Measurements from ENCODE around the gene SERTM2.

SERTM2 gene

GRCh38 chrX:111504941-111505340 lies 6.5 kb upstream of the SERTM2 start:
- POLR2A ChIA-PET = no interaction called here

DNA sequence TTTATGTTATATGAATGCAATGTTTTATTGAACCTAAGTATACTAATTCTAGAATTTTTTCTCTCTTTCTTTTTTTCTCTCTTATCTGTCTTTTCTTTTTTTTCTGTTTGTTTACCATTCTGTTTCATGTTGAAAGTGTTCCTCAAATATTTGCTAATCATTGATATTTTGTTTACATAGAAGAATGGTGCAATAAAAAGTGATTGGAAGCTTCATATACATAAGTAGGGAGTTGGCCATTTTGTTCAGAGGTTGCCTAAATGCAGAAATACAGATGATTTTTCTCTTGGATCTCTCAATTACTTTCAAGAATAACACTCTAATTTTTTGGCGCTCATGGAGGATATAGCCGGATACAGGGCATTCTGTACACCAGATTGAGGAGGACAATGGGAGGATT lies 5.7 kb upstream of the SERTM2 start:
- CTCF ChIA-PET = interaction anchor here (0.6 kb wide), 1 partner anchor 244 kb away, joined by 3 read pairs; no protein-coding TSS in a partner anchor
- Histone ChIP-seq H3K4me1 (ENCODE audit: control insufficient read depth, insufficient read depth, low read length) (no peaks in the 10 kb centered on the region), H3K9me3 (ENCODE audit: control insufficient read depth, insufficient read depth, low read depth, low read length) (no peaks in the 10 kb centered on the region), H3K4me3 (ENCODE audit: low read depth, low read length) (no peak overlapping the region), H3K36me3 (ENCODE audit: control insufficient read depth in 2 of 2, insufficient read depth in 1 of 2, low read length in 2 of 2) (no peaks in the 10 kb centered on the region), H3K27ac (ENCODE audit: extremely low read depth, low read depth, low read length) (no peak overlapping the region)
- POLR2A ChIA-PET = no interaction called here
- TF ChIP-seq ZNF19 (tag by site-specific recombination; IDR thresholded peaks at IDR 0.05; ENCODE audit: low read depth) (no peak), ZNF514 (tag by site-specific recombination; IDR thresholded peaks at IDR 0.05) (no peak), KLF17 (tag by site-specific recombination; IDR thresholded peaks at IDR 0.05) (no peak), OVOL3 (tag by site-specific recombination; IDR thresholded peaks at IDR 0.05) (no peak), ZNF18 (tag by site-specific recombination; IDR thresholded peaks at IDR 0.05) (no peak), ZNF324 (tag by site-specific recombination; IDR thresholded peaks at IDR 0.05) (no peak), ZNF37A (tag by site-specific recombination; IDR thresholded peaks at IDR 0.05) (no peak), KLF8 (tag by site-specific recombination; IDR thresholded peaks at IDR 0.05) (no peak), ZNF830 (tag by site-specific recombination; IDR thresholded peaks at IDR 0.05; ENCODE audit: low read depth) (no peak), ZBTB6 (tag by site-specific recombination; IDR thresholded peaks at IDR 0.05) (no peak)
- TF ChIP-seq, protein P1, sequence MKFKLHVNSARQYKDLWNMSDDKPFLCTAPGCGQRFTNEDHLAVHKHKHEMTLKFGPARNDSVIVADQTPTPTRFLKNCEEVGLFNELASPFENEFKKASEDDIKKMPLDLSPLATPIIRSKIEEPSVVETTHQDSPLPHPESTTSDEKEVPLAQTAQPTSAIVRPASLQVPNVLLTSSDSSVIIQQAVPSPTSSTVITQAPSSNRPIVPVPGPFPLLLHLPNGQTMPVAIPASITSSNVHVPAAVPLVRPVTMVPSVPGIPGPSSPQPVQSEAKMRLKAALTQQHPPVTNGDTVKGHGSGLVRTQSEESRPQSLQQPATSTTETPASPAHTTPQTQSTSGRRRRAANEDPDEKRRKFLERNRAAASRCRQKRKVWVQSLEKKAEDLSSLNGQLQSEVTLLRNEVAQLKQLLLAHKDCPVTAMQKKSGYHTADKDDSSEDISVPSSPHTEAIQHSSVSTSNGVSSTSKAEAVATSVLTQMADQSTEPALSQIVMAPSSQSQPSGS (tag by site-specific recombination; IDR thresholded peaks at IDR 0.05; ENCODE audit: low read depth) = no peak
- TF ChIP-seq, protein P2, sequence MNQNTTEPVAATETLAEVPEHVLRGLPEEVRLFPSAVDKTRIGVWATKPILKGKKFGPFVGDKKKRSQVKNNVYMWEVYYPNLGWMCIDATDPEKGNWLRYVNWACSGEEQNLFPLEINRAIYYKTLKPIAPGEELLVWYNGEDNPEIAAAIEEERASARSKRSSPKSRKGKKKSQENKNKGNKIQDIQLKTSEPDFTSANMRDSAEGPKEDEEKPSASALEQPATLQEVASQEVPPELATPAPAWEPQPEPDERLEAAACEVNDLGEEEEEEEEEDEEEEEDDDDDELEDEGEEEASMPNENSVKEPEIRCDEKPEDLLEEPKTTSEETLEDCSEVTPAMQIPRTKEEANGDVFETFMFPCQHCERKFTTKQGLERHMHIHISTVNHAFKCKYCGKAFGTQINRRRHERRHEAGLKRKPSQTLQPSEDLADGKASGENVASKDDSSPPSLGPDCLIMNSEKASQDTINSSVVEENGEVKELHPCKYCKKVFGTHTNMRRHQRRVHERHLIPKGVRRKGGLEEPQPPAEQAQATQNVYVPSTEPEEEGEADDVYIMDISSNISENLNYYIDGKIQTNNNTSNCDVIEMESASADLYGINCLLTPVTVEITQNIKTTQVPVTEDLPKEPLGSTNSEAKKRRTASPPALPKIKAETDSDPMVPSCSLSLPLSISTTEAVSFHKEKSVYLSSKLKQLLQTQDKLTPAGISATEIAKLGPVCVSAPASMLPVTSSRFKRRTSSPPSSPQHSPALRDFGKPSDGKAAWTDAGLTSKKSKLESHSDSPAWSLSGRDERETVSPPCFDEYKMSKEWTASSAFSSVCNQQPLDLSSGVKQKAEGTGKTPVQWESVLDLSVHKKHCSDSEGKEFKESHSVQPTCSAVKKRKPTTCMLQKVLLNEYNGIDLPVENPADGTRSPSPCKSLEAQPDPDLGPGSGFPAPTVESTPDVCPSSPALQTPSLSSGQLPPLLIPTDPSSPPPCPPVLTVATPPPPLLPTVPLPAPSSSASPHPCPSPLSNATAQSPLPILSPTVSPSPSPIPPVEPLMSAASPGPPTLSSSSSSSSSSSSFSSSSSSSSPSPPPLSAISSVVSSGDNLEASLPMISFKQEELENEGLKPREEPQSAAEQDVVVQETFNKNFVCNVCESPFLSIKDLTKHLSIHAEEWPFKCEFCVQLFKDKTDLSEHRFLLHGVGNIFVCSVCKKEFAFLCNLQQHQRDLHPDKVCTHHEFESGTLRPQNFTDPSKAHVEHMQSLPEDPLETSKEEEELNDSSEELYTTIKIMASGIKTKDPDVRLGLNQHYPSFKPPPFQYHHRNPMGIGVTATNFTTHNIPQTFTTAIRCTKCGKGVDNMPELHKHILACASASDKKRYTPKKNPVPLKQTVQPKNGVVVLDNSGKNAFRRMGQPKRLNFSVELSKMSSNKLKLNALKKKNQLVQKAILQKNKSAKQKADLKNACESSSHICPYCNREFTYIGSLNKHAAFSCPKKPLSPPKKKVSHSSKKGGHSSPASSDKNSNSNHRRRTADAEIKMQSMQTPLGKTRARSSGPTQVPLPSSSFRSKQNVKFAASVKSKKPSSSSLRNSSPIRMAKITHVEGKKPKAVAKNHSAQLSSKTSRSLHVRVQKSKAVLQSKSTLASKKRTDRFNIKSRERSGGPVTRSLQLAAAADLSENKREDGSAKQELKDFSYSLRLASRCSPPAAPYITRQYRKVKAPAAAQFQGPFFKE (tag by site-specific recombination; IDR thresholded peaks at IDR 0.05; ENCODE audit: borderline replicate concordance) = no peak

More at GRCh38 chrX:111504941-111505340, 6.5 kb upstream of the SERTM2 start:
- Histone ChIP-seq H3K27ac (ENCODE audit: extremely low read depth, low read depth, low read length) (no peak overlapping the region), H3K9me3 (ENCODE audit: control insufficient read depth, insufficient read depth, low read depth, low read length) (no peaks in the 10 kb centered on the region), H3K4me3 (ENCODE audit: low read depth, low read length) (no peak overlapping the region), H3K4me1 (ENCODE audit: control insufficient read depth, insufficient read depth, low read length) (no peaks in the 10 kb centered on the region), H3K36me3 (ENCODE audit: control insufficient read depth in 2 of 2, insufficient read depth in 1 of 2, low read length in 2 of 2) (no peaks in the 10 kb centered on the region)
- CTCF ChIA-PET = no interaction called here
- TF ChIP-seq, protein P3, sequence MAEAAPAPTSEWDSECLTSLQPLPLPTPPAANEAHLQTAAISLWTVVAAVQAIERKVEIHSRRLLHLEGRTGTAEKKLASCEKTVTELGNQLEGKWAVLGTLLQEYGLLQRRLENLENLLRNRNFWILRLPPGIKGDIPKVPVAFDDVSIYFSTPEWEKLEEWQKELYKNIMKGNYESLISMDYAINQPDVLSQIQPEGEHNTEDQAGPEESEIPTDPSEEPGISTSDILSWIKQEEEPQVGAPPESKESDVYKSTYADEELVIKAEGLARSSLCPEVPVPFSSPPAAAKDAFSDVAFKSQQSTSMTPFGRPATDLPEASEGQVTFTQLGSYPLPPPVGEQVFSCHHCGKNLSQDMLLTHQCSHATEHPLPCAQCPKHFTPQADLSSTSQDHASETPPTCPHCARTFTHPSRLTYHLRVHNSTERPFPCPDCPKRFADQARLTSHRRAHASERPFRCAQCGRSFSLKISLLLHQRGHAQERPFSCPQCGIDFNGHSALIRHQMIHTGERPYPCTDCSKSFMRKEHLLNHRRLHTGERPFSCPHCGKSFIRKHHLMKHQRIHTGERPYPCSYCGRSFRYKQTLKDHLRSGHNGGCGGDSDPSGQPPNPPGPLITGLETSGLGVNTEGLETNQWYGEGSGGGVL (tag by site-specific recombination; IDR thresholded peaks at IDR 0.05) = no peak
- TF ChIP-seq ZNF747 (tag by site-specific recombination; IDR thresholded peaks at IDR 0.05) (no peak), ZNF423 (tag by site-specific recombination; IDR thresholded peaks at IDR 0.05) (no peak), KLF9 (tag by site-specific recombination; IDR thresholded peaks at IDR 0.05; ENCODE audit: low read depth) (no peak)
- TF ChIP-seq, protein P4, sequence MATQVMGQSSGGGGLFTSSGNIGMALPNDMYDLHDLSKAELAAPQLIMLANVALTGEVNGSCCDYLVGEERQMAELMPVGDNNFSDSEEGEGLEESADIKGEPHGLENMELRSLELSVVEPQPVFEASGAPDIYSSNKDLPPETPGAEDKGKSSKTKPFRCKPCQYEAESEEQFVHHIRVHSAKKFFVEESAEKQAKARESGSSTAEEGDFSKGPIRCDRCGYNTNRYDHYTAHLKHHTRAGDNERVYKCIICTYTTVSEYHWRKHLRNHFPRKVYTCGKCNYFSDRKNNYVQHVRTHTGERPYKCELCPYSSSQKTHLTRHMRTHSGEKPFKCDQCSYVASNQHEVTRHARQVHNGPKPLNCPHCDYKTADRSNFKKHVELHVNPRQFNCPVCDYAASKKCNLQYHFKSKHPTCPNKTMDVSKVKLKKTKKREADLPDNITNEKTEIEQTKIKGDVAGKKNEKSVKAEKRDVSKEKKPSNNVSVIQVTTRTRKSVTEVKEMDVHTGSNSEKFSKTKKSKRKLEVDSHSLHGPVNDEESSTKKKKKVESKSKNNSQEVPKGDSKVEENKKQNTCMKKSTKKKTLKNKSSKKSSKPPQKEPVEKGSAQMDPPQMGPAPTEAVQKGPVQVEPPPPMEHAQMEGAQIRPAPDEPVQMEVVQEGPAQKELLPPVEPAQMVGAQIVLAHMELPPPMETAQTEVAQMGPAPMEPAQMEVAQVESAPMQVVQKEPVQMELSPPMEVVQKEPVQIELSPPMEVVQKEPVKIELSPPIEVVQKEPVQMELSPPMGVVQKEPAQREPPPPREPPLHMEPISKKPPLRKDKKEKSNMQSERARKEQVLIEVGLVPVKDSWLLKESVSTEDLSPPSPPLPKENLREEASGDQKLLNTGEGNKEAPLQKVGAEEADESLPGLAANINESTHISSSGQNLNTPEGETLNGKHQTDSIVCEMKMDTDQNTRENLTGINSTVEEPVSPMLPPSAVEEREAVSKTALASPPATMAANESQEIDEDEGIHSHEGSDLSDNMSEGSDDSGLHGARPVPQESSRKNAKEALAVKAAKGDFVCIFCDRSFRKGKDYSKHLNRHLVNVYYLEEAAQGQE (tag by site-specific recombination; IDR thresholded peaks at IDR 0.05) = no peak

Data from HEK293 (cell line).